ENCODE data around the gene NAPSA. TPM values are rescaled to one million over a fixed set of nuclear protein-coding genes. Genes with fewer than 3 reads are reported as not detected.

The NAPSA gene
- total and polyA plus RNA-seq, 9 of the 15 experiments (the other 6 are each of a cell fraction or from before 2014, with no cell fraction given), result 0.25 to 1.9 (median 0.69) TPM

- TF ChIP-seq CLOCK (CRISPR knock-in tag; IDR thresholded peaks at IDR 0.05; ENCODE audit: borderline replicate concordance) (no peak), ZNF384 (IDR thresholded peaks at IDR 0.05; ENCODE audit: low read depth, low read length) (no peak), ID3 (CRISPR knock-in tag; IDR thresholded peaks at IDR 0.05) (no peak), ID3 (tag; IDR thresholded peaks at IDR 0.05) (peak; percentile 8; the same call in 1 of the 2 replicates), SMARCC2 (IDR thresholded peaks at IDR 0.05; ENCODE audit: low read depth) (no peak), ZNF197 (CRISPR knock-in tag; IDR thresholded peaks at IDR 0.05; ENCODE audit: low read depth) (no peak), HMGXB4 (CRISPR knock-in tag; IDR thresholded peaks at IDR 0.05) (peak; percentile 42; the same call in 1 of the 2 replicates), ZNF766 (CRISPR knock-in tag; conservative IDR thresholded peaks at IDR 0.05) (0 out of 2 replicates have a peak, but pooled peaks have one; percentile 51), MTA1 (IDR thresholded peaks at IDR 0.05; ENCODE audit: borderline replicate concordance) (peak; percentile 81), JUND (IDR thresholded peaks at IDR 0.05; ENCODE audit: borderline replicate concordance, low read depth, low read length) (peak; percentile 94), JUND (tag; IDR thresholded peaks at IDR 0.05; ENCODE audit: borderline replicate concordance, low read depth, low read length) (peak; percentile 96), REST (IDR thresholded peaks at IDR 0.05; ENCODE audit: borderline replicate concordance) (peak; percentile 72; the same call in 1 of the 2 replicates), REST (CRISPR knock-in tag; IDR thresholded peaks at IDR 0.05; ENCODE audit: low read depth) (no peak)
Observed at GRCh38 chr19:50357178-50358100, 8.0 kb downstream of the NAPSA start (continued).

Measured in K562 (cell line).